Measurements from ENCODE around the gene HSH2D. TPM values are rescaled to one million over a fixed set of nuclear protein-coding genes. Genes with fewer than 3 reads are reported as not detected.

HSH2D gene
- polyA plus RNA-seq, 1 of the 3 experiments (the other 2 are of a cell fraction): not detected

- Histone ChIP-seq H3K4me3 (ENCODE audit: low read depth in 2 of 2, low read length in 1 of 2) (no peak overlapping the region), H3F3A (replicated peaks; ENCODE audit: insufficient read depth) (no peaks in the 10 kb centered on the region), H2AFZ (ENCODE audit: low read depth) (no peak overlapping the region), H3K4me2 (no peak overlapping the region), H3K27me3 (ENCODE audit: insufficient read depth) (no peaks in the 10 kb centered on the region; the same call in 1 of the 2 replicates), H3K9me2 (no peaks in the 10 kb centered on the region), H4K20me1 (ENCODE audit: insufficient read depth) (no peaks in the 10 kb centered on the region), H3K79me2 (ENCODE audit: insufficient read depth) (no peaks in the 10 kb centered on the region), H3K27ac (ENCODE audit: low read depth in 2 of 2, low read length in 1 of 2) (no peak overlapping the region), H3K9ac (no peak overlapping the region), H3K9me3 (no peaks in the 10 kb centered on the region), H3K36me3 (replicated peaks in 1 of 2; ENCODE audit: control insufficient read depth in 1 of 2, insufficient read depth in 2 of 2, low read length in 1 of 2) (no peaks in the 10 kb centered on the region), H3K4me1 (ENCODE audit: control insufficient read depth in 1 of 2, insufficient read depth in 2 of 2, low read depth in 1 of 2, low read length in 1 of 2) (no peaks in the 10 kb centered on the region)
- 23% methylated on average over 5 of the region's 5 CpGs for WGBS (ENCODE audit: low lambda C conversion rate)
- ChIA-PET CTCF (interaction anchor here (1.4 kb wide), 1 partner anchor 28 kb away, joined by 5 read pairs; no protein-coding TSS in a partner anchor), POLR2A (no interaction called here)
- no peak for DNase-seq
- no peak for TF ChIP-seq RFX5 (IDR thresholded peaks at IDR 0.05; ENCODE audit: low read length)
- no peak for TF ChIP-seq EP300 (IDR thresholded peaks at IDR 0.05; ENCODE audit: borderline replicate concordance in 1 of 2, low read depth in 1 of 2, low read length in 1 of 2)
- TF ChIP-seq TCF12 (IDR thresholded peaks at IDR 0.05): no peak
- no peak for TF ChIP-seq JUND (IDR thresholded peaks at IDR 0.05)
- TF ChIP-seq GABPA (IDR thresholded peaks at IDR 0.05; ENCODE audit: low read depth): no peak
- TF ChIP-seq RAD21 (IDR thresholded peaks at IDR 0.05; ENCODE audit: low read length): no peak
Observed at GRCh38 chr19:16146112-16146511, 2.6 kb downstream of the HSH2D start.

DNA sequence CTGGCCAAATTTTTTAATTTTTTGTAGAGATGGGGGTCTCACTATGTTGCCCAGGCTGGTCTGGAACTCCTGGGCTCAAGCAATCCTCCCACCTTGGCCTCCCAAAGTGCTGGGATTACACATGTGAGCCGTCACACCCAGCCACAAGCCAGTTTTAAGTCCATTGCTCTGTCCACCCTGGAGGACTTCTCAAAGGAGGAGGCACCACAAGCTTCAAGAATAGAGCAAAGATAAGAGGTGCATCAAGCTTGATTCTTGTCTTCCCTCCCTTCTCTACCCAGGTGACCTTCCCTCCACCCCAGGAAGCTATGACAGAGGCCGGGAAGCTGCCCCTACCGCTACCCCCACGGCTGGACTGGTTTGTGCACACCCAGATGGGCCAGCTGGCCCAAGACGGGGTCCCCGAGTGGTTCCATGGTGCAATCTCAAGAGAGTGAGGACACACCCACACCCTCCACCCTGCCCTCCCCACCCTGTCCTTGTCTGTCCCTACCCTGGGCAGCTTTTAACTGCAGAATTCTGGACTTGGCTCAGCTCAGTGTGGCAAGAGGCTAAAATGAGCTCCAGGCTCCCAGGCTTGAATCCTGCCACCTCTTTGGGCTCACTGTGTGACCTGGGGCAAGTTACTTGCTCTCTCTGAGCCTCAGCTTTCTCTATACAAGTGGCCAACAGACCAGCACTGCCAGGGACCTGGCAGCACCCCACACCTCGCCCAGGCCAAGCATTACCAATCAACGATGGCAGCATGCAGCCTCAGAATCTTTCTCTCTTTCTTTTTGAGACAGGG lies 5.2 kb downstream of the HSH2D start:
- H3K9me3 ChIP-seq: no peaks in the 10 kb centered on the region
- no peaks in the 10 kb centered on the region for H3K4me1 ChIP-seq (ENCODE audit: control insufficient read depth in 1 of 2, insufficient read depth in 2 of 2, low read depth in 1 of 2, low read length in 1 of 2)
- CTCF ChIA-PET: interaction anchor here (0.8 kb wide), 1 partner anchor 75 kb away, joined by 3 read pairs; no protein-coding TSS in a partner anchor
- WGBS (ENCODE audit: low lambda C conversion rate): 33% methylated on average over 5 of the region's 8 CpGs
- no peaks in the 10 kb centered on the region for H3K36me3 ChIP-seq (replicated peaks in 1 of 2; ENCODE audit: control insufficient read depth in 1 of 2, insufficient read depth in 2 of 2, low read length in 1 of 2)
- H3K4me2 ChIP-seq: no peak overlapping the region
- TF ChIP-seq CTCF (IDR thresholded peaks at IDR 0.05) (no peak), SIN3A (IDR thresholded peaks at IDR 0.05; ENCODE audit: borderline replicate concordance, low read depth, low read length) (no peak), MEF2A (IDR thresholded peaks at IDR 0.05; ENCODE audit: borderline replicate concordance, low read depth) (no peak), NFIC (IDR thresholded peaks at IDR 0.05; ENCODE audit: borderline replicate concordance) (no peak), RAD21 (IDR thresholded peaks at IDR 0.05; ENCODE audit: low read length) (no peak), POLR2AphosphoS5 (IDR thresholded peaks at IDR 0.05; ENCODE audit: low read depth, low read length) (no peak)
- TF ChIP-seq, protein P1, sequence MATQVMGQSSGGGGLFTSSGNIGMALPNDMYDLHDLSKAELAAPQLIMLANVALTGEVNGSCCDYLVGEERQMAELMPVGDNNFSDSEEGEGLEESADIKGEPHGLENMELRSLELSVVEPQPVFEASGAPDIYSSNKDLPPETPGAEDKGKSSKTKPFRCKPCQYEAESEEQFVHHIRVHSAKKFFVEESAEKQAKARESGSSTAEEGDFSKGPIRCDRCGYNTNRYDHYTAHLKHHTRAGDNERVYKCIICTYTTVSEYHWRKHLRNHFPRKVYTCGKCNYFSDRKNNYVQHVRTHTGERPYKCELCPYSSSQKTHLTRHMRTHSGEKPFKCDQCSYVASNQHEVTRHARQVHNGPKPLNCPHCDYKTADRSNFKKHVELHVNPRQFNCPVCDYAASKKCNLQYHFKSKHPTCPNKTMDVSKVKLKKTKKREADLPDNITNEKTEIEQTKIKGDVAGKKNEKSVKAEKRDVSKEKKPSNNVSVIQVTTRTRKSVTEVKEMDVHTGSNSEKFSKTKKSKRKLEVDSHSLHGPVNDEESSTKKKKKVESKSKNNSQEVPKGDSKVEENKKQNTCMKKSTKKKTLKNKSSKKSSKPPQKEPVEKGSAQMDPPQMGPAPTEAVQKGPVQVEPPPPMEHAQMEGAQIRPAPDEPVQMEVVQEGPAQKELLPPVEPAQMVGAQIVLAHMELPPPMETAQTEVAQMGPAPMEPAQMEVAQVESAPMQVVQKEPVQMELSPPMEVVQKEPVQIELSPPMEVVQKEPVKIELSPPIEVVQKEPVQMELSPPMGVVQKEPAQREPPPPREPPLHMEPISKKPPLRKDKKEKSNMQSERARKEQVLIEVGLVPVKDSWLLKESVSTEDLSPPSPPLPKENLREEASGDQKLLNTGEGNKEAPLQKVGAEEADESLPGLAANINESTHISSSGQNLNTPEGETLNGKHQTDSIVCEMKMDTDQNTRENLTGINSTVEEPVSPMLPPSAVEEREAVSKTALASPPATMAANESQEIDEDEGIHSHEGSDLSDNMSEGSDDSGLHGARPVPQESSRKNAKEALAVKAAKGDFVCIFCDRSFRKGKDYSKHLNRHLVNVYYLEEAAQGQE (IDR thresholded peaks at IDR 0.05; ENCODE audit: low read depth, low read length): no peak
- TF ChIP-seq, protein P2, sequence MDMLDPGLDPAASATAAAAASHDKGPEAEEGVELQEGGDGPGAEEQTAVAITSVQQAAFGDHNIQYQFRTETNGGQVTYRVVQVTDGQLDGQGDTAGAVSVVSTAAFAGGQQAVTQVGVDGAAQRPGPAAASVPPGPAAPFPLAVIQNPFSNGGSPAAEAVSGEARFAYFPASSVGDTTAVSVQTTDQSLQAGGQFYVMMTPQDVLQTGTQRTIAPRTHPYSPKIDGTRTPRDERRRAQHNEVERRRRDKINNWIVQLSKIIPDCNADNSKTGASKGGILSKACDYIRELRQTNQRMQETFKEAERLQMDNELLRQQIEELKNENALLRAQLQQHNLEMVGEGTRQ (IDR thresholded peaks at IDR 0.05; ENCODE audit: borderline replicate concordance, low read depth, low read length): no peak
- DNase-seq: no peak
- no peak overlapping the region for H3K9ac ChIP-seq
- H3K27me3 ChIP-seq (ENCODE audit: insufficient read depth): no peaks in the 10 kb centered on the region; the same call in 1 of the 2 replicates
- no peak overlapping the region for H3K27ac ChIP-seq (ENCODE audit: low read depth in 2 of 2, low read length in 1 of 2)
- H4K20me1 ChIP-seq (ENCODE audit: insufficient read depth): no peaks in the 10 kb centered on the region
- H3K79me2 ChIP-seq (ENCODE audit: insufficient read depth): no peaks in the 10 kb centered on the region
- H3F3A ChIP-seq (replicated peaks; ENCODE audit: insufficient read depth): no peaks in the 10 kb centered on the region
- H2AFZ ChIP-seq (ENCODE audit: low read depth): no peak overlapping the region
- POLR2A ChIA-PET: interaction anchor here (0.6 kb wide), 1 partner anchor 134 kb away, joined by 5 read pairs; no protein-coding TSS in a partner anchor
- H3K4me3 ChIP-seq (ENCODE audit: low read depth in 2 of 2, low read length in 1 of 2): no peak overlapping the region
- H3K9me2 ChIP-seq: no peaks in the 10 kb centered on the region

Measured in SK-N-SH (cell line).